ENCODE results near the gene SIPA1.
A peak's percentile ranks its signal among the peaks of the same experiment; 100 is the strongest.

Gene SIPA1, protein sequence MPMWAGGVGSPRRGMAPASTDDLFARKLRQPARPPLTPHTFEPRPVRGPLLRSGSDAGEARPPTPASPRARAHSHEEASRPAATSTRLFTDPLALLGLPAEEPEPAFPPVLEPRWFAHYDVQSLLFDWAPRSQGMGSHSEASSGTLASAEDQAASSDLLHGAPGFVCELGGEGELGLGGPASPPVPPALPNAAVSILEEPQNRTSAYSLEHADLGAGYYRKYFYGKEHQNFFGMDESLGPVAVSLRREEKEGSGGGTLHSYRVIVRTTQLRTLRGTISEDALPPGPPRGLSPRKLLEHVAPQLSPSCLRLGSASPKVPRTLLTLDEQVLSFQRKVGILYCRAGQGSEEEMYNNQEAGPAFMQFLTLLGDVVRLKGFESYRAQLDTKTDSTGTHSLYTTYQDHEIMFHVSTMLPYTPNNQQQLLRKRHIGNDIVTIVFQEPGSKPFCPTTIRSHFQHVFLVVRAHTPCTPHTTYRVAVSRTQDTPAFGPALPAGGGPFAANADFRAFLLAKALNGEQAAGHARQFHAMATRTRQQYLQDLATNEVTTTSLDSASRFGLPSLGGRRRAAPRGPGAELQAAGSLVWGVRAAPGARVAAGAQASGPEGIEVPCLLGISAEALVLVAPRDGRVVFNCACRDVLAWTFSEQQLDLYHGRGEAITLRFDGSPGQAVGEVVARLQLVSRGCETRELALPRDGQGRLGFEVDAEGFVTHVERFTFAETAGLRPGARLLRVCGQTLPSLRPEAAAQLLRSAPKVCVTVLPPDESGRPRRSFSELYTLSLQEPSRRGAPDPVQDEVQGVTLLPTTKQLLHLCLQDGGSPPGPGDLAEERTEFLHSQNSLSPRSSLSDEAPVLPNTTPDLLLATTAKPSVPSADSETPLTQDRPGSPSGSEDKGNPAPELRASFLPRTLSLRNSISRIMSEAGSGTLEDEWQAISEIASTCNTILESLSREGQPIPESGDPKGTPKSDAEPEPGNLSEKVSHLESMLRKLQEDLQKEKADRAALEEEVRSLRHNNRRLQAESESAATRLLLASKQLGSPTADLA

DNA sequence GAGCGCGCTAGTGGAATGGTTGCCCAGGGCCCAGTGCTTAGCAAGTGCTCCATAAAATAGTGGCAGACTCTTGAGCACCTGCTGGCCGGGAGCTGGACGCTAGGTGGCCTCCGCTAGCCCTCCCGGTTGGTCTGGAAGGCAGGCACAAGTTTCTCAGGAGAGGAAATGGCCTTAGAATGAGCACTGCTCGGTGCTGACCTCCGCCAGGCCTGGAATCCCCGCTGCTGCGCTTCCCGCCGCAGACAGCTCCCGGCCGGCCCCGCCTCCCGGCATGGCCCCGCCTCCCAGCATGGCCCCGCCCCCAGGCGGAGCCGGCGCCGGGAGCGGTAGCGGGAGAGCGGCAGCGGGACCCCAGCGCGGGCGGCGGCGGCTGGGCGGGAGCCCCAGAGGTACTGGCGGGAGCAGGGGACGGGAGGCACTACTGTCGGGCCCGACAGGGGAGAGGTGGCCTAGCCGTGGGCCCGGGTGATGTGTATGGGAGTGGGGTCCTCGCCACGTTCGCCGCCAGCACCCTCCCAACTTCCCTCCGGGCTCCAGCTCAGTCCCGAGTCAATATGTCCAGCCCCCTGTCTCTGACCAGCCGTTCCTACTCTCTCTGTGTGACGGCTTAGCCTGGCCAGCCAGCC is at the start of gene SIPA1:
TSS of gene SIPA1 (plus strand) at position 308 of the 626 bp plus-strand sequence. CDS start 2,821 bp downstream, outside the sequence.
- DNase-seq = peak; percentile 40 to 58 (median 54)

DNA sequence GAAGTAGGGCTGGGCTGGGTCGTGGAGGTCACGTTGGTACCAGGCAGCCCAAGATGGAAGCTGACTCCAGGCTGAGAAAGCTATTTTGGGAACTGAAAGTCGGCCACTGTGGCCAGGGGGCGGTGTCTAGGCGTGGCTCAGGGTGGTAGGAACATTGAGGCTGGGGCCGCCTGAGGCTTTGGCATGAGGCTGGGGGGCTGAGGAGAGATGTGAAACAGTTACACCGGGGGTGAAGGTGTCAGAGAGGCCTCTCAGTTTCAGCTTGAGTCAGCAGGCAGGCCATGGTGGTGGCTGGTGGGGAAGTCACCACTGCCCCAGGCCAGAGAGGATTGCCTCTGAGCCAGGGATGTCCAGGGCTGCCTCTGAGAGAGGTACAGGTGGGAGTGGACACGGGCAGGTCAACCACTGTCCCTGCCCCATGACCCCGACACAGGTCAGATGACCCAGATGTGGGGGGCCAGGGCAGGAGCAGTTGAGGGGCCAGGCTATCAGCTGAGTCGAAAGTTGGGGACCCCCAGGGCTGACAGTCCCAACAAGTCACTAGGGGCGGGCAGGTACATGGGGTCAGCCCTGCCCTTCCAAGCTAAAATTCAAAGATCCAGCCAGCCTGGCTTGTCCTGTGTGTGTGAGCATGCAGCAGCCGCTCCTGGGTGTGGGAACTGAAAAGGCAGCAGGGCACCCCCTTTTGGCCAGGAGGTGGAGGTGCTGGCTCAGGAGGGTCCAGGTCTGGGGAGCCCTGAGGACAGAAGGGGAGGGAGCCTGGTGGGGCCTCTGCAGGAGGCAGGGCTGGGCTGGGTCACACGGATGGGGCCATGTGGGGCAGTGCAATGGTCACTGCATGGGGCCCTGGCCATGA is 49.5 kb upstream of the SIPA1 start:
- peak; percentile 38 to 62 (median 48) for DNase-seq

DNA sequence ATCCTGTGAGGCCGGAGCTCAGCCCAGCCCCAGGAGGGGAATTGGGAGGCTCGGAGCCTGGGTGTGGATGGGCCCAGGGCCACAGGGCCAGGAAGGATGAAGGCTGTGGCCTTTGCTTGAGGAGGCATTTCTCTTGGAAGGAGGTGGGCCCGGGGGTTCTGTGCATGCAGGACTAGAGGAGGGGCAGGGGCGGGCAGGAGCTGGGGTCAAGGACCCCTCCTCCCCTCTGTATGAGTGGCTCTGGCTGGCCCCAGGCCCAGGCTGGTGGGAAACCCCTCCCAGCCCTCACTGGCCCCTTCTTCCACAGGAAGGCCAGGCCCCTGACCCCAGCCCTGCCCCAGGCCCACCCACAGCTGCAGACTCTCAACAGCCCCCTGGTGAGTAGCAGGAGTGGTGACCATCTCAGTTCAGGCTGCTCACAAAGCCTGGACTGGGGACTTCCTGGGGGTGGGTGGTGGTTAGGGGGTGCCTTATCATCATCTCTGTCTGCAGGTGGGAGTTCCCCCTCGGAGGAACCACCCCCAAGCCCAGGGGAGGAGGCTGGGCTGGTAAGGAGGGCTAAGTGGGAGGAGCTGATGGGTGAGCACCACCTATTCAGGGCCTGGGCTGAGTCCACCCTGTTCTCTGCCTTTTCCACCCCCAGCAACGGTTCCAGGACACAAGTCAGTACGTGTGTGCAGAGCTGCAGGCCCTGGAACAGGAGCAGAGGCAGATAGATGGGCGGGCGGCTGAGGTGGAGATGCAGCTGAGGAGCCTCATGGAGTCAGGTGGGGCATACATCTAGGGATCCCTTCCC is 48.3 kb upstream of the SIPA1 start:
- DNase-seq = no peak

DNA sequence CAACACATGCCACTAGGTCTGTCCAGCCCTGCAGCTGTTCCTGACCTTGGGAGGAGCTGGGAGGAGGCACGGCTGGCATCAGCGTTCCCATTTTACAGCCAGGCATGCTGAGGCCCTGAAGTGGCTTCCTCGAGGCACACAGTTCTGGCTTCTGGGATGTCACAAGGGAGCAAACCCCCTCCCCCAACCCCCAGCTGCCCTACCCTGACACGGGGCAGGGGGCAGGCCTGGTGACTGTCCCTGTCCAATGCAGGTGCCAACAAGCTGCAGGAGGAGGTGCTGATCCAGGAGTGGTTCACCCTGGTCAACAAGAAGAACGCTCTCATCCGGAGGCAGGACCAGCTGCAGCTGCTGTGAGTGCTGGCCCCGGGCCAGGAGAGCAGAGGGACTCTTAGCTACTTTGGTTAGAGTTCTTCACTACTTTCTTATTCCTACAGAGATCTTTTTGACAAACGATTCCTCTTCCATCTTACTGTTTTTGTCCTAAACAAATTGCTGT is 47.6 kb upstream of the SIPA1 start:
- no peak for DNase-seq

DNA sequence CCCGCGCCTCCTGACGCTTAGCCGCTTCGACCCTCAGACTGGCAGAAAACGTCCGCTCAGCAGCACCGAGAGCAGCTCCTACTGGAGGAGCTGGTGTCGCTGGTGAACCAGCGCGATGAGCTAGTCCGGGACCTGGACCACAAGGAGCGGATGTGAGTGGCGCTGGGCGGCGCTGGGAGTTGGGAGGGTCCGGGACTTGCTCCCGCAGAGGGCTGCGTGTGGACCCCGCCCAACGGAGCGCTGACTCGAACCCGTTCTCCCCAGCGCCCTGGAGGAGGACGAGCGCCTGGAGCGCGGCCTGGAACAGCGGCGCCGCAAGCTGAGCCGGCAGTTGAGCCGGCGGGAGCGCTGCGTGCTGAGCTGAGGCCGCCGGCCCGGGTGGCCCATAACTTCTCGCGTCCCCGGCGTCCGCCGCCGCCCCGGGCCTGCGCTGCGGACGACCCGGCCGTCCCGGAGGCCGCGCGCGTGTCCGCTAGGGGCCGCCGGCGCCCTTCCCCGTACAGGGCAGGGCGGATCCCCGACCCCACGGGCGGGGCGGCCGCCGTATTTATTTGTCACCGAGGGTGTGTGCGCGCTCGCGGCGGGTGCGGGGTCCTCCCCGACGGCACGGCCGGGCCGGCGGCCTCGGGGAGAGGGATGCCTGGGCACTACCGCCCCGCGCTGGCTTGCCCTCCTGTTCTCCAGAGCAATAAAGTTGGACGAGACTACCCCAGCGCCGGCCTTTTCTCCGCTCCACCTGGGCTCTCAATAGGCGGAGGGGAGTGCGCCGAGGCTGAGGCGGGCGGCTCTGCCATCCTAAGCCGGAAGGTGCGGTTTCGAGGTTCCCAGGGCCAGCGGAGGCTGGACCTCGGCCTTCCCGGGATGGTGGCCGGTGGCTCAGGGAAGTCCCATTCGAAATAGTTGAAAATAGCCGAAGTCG is 45.7 kb upstream of the SIPA1 start:
- DNase-seq = no peak

DNA sequence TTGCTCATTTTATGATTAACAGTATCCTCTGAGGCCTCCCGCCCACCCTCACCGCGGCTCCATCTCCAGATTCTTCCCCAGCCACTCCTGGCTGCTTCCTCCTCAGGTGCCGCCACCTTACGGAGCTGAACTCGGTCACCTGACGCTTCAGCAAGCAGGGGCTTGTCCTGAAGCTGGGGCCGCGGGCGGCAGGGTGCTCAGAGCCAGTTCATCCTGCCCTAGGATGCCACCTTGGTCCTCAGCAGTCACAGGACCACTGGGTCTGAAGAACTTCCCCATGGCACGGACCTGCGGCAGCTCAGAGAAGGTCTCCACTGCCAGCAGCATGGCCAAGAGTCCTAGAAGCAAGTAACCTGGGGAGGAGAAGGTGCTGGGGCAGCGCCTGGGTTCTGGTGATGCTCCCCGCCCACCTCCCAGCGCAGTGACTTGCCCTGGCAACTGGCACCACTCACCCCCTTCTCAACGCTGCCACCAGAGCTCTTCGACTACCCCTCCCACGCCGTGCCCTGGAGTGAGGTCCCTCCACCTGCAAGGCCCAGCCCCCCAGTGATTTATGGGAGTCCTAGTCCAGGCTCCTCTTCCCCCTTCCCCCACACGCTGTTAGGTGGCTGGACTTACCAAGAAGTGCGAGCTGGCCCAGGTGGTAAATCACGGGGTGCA is 44.9 kb upstream of the SIPA1 start:
- DNase-seq = no peak

DNA sequence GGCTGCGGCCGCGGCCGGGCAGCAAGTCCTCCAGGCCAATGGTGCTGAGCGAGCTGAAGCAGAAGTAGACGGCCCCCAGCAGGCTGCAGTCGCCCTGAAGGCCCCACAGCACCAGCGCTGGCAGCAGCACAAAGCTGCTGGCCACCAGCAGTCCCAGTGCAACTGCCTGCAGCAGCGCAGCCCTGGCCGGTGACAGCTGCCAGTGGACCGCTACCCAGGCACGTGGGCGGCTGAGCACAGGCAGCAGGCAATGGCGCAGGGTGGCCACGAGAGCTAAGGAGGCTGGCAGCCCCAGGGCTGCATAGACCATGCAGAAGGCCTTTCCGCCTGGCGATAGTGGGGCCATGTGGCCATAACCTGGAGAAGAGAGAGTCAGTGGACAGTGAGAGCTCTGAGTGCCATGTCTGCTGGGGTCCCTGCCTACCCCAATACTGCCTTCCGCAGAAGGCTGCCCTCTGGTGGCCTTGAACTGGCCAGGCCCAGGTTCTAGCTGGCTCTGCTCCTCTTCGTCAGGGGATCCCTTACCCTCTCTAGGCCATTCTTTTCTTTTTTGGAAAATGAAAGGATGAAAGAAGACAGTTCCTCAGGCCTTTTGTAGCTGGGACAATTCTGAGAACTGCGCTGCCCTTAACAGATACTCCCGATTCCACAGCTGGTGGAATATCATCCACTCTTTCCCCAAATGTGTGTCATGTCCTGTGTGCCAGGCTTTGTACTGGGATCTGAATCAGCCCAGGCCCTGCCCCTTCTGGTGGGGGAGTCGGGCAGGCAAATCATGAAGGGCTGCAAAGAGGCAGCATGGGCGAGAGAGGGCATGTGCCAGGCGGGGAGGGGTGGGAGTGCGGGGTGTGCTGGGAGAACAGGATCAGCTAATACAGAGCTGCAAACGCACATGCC is 44.1 kb upstream of the SIPA1 start:
- DNase-seq = peak in 1 of 4 experiments; percentile 21

DNA sequence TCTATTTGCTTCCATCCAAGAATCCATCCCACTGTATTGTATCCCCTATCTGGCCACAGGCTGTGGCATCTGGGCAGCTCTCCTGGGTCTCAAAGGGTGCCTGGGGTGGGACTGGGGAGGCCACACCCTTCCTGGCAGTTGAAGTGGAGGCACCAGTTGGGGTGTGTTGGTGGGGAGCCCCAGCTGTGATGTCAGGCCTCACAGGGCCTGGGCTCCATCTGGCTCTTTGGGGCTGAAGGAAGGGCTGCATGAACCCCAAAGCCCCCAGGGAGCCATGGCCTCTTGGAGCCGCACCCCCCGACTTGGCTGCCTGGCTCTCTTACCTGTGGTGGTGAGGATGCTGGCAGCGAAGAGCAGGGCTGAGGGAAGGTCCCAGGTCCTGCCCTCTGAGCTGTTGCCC is 42.8 kb upstream of the SIPA1 start:
- no peak for DNase-seq

DNA sequence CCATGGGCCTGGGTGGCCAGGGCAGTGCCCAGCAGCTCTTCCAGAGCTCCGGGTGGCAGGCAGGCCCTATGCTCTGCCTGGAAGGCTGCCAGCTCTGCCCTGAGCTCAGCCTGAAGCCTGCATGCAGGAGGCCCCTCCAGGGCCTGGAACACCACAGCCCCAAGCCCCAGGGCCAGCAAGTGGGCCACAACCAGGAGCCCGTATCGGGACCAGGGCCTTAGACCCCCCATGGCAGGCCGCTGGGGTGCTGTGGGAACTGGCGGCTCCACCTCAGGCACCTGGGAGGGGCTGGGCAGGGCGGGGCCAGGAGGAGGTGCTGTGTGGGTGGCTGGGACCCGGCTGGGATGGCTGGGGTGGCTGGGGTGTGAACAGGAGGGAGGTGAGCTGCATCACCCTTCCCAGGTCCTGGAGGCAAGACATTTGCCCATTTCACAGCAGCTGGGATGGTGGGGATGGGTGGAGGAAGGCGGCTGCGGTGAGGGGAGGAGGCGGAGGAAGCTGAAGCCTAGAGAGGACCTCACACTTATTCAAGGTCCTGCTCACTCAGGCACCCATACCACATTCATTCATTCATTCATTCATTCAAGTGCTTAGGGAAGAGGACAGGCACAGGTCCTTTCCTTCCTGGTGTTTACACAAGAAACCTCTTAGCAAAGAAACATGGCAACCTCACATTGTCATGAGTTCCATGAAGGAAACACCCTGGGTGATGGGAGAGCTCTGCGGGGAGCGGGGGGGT is 42.2 kb upstream of the SIPA1 start, which contains the start of gene KCNK7:
TSS of gene KCNK7 (minus strand) at position 258 of the 739 bp plus-strand sequence. CDS start at position 230, 28 bp downstream.
- DNase-seq = no peak

DNA sequence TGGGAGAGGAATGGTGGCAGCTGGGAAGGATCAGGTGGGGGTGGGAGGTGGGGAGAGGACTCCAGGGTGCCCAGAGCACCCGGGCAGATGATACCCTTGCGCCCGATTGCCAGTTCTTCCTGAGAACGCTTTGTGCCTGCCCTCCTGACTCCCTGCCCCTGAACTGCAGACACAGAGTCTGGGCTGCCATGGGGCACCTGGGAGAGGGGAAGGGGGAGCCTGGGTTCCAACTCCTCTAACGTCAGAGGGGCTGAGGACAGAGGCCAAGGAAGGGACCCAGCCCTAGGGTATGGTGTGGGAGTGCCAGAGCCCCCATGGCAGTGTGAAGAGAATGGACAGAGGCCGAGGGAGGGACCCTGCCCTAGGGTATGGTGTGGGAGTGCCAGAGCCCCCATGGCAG is 41.4 kb upstream of the SIPA1 start:
- no peak for DNase-seq

DNA sequence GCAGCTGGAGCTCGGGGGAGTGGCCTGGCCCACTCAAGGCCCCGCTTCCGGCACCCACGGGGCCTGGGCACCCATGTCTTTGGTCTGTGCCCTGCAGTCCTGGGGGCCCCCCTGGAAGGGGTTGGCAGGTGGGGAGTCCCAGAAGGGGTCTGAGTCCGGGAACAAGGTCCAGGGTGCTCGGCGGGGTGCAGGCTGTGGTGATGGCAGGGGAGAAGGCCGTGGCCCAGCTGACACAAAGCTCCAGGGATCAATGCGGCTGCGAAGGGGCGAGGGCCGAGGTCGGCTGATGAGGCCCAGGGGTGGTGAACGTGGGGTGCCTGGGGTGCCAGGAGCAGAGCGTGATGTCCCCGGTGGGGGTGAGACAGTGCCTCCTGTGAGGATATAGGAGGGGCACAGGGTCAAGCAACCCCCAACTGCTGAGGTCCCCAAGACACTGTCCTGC is 39.6 kb upstream of the SIPA1 start:
- DNase-seq = no peak

DNA sequence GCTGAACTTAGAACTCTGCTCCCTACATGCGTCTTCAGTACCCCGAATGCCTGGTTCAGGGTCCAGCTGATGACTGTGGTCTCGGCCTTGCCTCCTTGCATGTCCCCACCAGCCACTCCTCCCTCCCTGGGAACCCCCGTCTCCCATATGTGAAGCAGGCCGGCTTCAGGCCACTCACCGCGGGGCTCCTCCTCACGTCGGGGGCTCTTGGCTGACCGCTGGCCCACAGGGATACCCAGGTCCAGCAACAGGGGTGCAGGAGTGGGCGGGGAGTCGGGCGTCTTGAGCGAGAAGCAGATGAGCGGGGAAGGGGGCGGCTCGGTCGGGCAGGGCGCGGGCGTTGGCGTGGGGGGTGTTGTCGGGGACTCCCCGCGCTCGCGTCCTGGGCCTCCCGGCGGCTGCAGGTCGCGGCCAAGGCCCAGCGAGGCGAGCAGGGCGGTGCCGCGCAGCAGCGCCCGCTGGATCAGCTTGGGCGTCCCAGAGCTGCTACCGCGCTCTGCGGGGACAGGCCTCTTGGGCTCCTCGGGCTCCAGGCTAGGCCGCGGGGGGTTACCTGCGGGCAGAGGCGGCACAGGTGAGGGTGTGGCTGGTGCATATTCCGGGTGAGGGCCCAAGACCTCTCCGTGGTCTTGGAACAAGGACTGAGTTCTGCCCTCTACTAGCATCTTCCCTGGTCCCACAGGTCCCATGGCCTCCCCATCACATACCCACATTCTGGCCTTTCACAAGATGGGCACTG is 38.5 kb upstream of the SIPA1 start:
- no peak for DNase-seq

DNA sequence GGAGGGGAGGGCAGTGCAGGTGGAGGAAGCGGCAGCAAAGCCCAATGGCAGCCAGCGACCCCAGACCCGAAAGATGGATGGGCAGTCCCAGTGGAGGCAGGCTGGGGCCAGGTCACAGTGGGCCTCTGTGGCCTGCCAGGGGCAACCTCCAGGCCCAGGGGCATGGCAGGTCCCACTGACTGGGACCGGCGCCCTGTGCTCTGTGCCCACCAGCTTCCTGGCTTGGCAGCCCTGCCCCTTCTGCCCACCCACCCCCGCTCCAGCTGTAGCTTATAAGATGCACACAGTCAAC is 38.0 kb upstream of the SIPA1 start:
- no peak for DNase-seq

DNA sequence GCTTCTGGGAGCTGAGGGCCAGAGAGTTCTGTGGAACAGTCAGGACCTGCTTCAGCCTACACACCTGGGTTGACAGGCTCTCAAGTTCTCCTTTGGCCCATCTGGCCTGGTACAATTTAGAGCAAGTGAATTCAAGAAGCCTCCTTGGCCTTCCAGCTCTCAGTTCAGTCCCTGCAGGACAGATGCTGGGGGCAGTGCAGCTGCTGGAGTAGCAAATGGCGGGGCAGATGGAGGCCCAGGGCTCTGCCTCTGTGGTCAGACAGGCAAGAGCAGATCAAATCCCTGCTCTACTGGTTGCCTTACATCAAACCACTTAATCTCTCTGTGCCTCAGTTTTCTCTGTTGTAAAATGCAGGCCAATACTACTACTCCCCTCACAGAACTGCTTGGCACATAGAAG is 33.6 kb upstream of the SIPA1 start:
- DNase-seq = no peak

DNA sequence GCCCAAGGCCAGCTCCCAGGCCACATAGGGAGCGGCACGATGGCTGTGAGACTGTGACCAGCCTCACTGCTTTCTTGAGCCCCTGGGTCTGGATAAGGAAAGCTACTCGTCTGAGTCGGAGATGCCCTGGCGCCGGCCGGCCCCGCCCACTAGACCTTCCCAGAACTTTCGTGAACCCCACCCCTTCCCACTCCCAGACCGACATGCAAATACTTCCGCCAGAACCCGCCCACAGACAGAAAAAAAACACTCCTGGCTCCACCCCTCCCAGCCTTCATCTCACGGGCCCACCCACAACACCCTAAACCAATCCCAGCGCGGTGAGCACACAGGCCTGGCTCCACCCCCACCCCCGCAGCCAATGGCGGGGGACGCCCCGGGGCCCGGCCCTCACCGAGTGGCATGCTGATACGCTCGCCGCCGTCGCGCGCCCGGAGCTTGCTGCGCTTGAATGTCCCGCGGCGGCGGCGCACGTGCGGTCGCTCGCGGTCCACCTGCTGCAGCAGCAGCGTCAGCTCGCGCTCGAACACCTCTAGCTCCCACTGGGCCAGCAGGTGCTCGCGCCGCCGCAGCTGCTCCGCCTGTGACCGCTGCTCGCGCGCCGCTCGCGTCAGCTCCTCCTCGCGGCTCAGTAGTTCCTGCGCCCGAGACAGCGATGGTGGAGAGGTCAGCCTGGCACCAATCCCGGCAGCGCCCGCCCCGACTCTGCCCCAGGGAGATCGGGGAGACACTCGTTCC is 30.9 kb upstream of the SIPA1 start:
- DNase-seq = no peak
